ENCODE measurements around the gene ZNF576. TPM values are rescaled to one million over a fixed set of nuclear protein-coding genes. Genes with fewer than 3 reads are reported as not detected.

ZNF576 gene
- total and polyA plus RNA-seq, 2 of the 13 experiments (the other 11 are each of a cell fraction or from before 2014, with no cell fraction given) = 7.2 to 9.6 TPM

- no peak for TF ChIP-seq ZNF720 (CRISPR knock-in tag; IDR thresholded peaks at IDR 0.05)
- TF ChIP-seq ZC3H4 (CRISPR knock-in tag; IDR thresholded peaks at IDR 0.05; ENCODE audit: borderline replicate concordance) = no peak
- no peak for TF ChIP-seq ZNF430 (CRISPR knock-in tag; IDR thresholded peaks at IDR 0.05)
- 0 out of 2 replicates have a peak, but pooled peaks have one; percentile 51 for TF ChIP-seq ZNF44 (CRISPR knock-in tag; IDR thresholded peaks at IDR 0.05)
- TF ChIP-seq NR2C2 (CRISPR knock-in tag; IDR thresholded peaks at IDR 0.05; ENCODE audit: borderline replicate concordance) = no peak
- no peak for TF ChIP-seq ZNF446 (CRISPR knock-in tag; IDR thresholded peaks at IDR 0.05)
- TF ChIP-seq SMC3 (IDR thresholded peaks at IDR 0.05; ENCODE audit: low read length) = no peak; the same call in 1 of the 2 replicates
- TF ChIP-seq EEA1 (CRISPR knock-in tag; IDR thresholded peaks at IDR 0.05; ENCODE audit: borderline replicate concordance) = no peak
- TF ChIP-seq ZHX1 (CRISPR knock-in tag; IDR thresholded peaks at IDR 0.05; ENCODE audit: low read depth) = no peak
- TF ChIP-seq MAFK (conservative IDR thresholded peaks at IDR 0.05 in 1 of 2, IDR thresholded peaks at IDR 0.05 in 1 of 2; ENCODE audit: low read length in 2 of 2) = no peak
- TF ChIP-seq, protein P1, sequence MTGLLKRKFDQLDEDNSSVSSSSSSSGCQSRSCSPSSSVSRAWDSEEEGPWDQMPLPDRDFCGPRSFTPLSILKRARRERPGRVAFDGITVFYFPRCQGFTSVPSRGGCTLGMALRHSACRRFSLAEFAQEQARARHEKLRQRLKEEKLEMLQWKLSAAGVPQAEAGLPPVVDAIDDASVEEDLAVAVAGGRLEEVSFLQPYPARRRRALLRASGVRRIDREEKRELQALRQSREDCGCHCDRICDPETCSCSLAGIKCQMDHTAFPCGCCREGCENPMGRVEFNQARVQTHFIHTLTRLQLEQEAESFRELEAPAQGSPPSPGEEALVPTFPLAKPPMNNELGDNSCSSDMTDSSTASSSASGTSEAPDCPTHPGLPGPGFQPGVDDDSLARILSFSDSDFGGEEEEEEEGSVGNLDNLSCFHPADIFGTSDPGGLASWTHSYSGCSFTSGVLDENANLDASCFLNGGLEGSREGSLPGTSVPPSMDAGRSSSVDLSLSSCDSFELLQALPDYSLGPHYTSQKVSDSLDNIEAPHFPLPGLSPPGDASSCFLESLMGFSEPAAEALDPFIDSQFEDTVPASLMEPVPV (CRISPR knock-in tag; IDR thresholded peaks at IDR 0.05) = no peak
- TF ChIP-seq RAD21 (CRISPR knock-in tag; IDR thresholded peaks at IDR 0.05) = peak; percentile 88
- TF ChIP-seq ZNF598 (CRISPR knock-in tag; IDR thresholded peaks at IDR 0.05; ENCODE audit: borderline replicate concordance) = 0 out of 2 replicates have a peak, but pooled peaks have one; percentile 40
- no peak for TF ChIP-seq FOXA1 (IDR thresholded peaks at IDR 0.05)
- no peak for TF ChIP-seq FOXA1 (CRISPR knock-in tag; IDR thresholded peaks at IDR 0.05)
- TF ChIP-seq NFE2 (CRISPR knock-in tag; IDR thresholded peaks at IDR 0.05) = no peak
- TF ChIP-seq U2AF2 (IDR thresholded peaks at IDR 0.05; ENCODE audit: low read depth, low read length) = no peak
- no peak for TF ChIP-seq NFRKB (IDR thresholded peaks at IDR 0.05)
- TF ChIP-seq ZNF609 (CRISPR knock-in tag; IDR thresholded peaks at IDR 0.05; ENCODE audit: borderline replicate concordance) = no peak
- no peak for TF ChIP-seq ZNF709 (CRISPR knock-in tag; IDR thresholded peaks at IDR 0.05)
- TF ChIP-seq ZNF180 (CRISPR knock-in tag; IDR thresholded peaks at IDR 0.05; ENCODE audit: borderline replicate concordance, low read depth) = no peak
- TF ChIP-seq SP2 (CRISPR knock-in tag; IDR thresholded peaks at IDR 0.05) = no peak
Measured at GRCh38 chr19:43594710-43595604, 1.4 kb upstream of the ZNF576 start (continued).
